SK-N-MC (cell line): ENCODE measurements around the gene MTNR1A.

Experiments
- DNase-seq: peaks from one replicate; pipeline ENCODE4 v3.0.0-alpha.2; 2011; ENCODE audit warnings: low read depth, low spot score
- H3K27ac ChIP-seq: fragments of 200-600 bp; sonication (generic); 2 replicates; pipeline ENCODE4 v1.5.1; 2016; ENCODE audit warnings: mixed run types
- H3K36me3 ChIP-seq: fragments of 200-600 bp; sonication (generic); 2 replicates; pipeline ENCODE4 v1.6.1; 2017; ENCODE audit warnings: antibody characterized with exemption, low read length, mixed read lengths; ENCODE audit not compliant: insufficient read depth
- H3K4me3 ChIP-seq: fragments of 200-600 bp; sonication (generic); 2 replicates; pipeline ENCODE4 v1.5.1; 2016
- H3K9ac ChIP-seq: fragments of 200-600 bp; sonication (generic); 2 replicates; pipeline ENCODE4 v1.8.0; 2017; ENCODE audit warnings: mixed run types, mixed read lengths; ENCODE audit not compliant: insufficient read length
- H3K9me3 ChIP-seq: fragments of 200-600 bp; sonication (generic); 2 replicates; pipeline ENCODE4 v1.6.1; 2017; ENCODE audit warnings: low read depth, mild to moderate bottlenecking, antibody characterized with exemption, low read length, moderate library complexity, mixed read lengths
- EZH2 ChIP-seq: fragments of 200-600 bp; sonication (generic); IDR thresholded peaks from one replicate; pipeline ENCODE4 v1.6.1; 2017; ENCODE audit warnings: antibody characterized with exemption
- FOXP2 ChIP-seq: optimal IDR thresholded peaks from 2 replicates; pipeline ENCODE3; 2011; ENCODE audit warnings: mild to moderate bottlenecking, moderate library complexity; ENCODE audit not compliant: insufficient read depth; ENCODE audit errors: extremely low read length, control extremely low read depth
- POLR2AphosphoS5 ChIP-seq: IDR thresholded peaks from 2 replicates; pipeline ENCODE4 v1.6.1; 2012; ENCODE audit warnings: mild to moderate bottlenecking, low read depth, low read length, borderline replicate concordance

MTNR1A gene

DNA sequence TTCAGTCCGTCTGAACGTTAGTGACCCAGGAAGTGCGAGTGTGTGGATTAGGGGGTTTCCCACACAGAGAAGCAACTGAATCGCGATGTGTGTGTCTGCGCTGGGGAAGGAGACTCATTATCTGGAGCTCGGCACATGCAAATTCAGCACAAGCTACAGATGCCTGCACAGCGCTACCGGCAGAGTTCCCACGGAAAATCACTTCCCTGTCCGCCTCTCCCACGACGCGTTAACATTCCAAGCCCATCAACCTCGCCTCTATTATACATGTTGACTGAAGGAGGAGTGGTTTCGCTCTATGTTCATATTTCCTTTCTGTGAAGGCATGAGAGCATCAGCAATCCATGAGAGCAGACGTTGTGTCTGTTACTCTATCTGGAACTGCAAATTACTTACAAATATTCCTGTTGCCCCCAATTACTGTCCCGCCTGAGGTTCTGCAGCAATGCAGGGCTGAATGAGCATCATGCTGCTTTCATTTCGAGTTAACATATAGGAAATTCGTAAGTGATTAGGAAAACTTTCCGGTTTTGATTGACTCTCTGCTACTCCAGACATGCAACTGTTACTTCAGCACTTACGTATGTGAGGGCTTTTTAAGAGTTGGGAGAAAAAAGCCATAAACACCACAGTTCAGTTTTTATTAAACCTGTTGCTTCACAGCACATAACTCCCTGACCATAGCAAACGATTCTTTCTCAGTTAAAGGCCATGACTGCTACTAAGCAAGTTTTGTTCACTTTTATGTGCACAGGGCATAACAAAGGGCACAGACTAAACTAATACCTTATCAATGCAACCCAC is 15.0 kb upstream of the MTNR1A start:
- no peak for DNase-seq
- no peak overlapping the region for H3K4me3 ChIP-seq

DNA sequence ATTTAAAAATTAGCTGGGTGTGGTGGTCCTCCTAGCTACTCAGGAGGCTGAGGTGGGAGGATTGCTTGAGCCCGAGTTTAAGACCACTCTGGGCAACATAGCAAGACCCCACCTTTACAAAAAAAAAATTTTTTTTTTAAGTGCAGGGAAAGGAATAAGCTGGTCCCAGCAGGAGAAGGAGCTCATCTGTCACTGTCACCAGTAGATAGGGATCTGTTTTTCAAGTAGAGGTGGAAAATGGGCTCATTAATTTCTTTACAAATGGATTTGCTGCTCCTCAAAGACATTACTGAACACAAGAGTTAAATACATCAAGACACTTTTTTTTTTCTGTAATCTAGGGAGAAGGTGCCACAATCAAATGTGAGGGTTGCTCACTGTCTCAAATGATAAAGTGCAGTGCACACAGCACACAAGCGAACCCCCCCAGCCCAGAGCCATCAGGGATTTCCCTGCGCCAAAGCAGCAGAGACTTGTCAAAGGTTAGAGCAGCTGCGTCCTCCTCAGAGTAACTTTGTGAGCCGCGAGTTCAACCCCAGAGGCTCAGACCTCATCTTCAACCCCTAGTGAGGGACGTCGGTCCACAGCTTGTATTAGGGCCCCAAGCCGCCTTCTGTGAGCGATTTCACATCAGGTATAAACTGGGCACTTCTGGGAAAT is 14.3 kb upstream of the MTNR1A start:
- no peak overlapping the region for H3K4me3 ChIP-seq
- no peak overlapping the region for H3K9ac ChIP-seq
- DNase-seq: no peak
- no peaks in the 10 kb centered on the region for H3K36me3 ChIP-seq
- no peaks in the 10 kb centered on the region for H3K9me3 ChIP-seq
- TF ChIP-seq EZH2: no peak
- no peak for TF ChIP-seq POLR2AphosphoS5
- no peak for TF ChIP-seq FOXP2
- H3K27ac ChIP-seq: no peak overlapping the region

More for the DNA sequence above, 15.0 kb upstream of the MTNR1A start:
- no peak for TF ChIP-seq EZH2
- no peak for TF ChIP-seq FOXP2
- no peak for TF ChIP-seq POLR2AphosphoS5
- H3K9me3 ChIP-seq: no peaks in the 10 kb centered on the region
- H3K9ac ChIP-seq: no peak overlapping the region
- H3K27ac ChIP-seq: no peak overlapping the region
- H3K36me3 ChIP-seq: no peaks in the 10 kb centered on the region

DNA sequence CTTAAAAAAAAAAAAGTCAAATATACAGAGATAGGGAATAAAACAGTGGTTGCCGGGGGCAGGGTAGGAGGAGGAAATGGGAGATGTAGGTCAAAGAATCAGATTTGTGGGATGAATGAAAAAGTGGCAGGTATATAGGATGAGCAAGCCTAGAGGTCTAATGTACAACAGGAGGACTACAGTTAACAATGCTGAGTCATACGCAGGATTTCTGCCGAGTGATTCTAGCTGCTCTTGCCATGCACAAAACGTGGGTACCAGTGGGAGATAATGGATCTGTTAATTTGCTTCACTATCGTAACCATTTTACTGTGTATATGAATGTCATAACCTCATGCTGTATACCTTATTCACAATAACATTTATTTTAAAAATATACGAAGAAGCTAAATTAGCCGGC is 10.7 kb upstream of the MTNR1A start:
- TF ChIP-seq FOXP2 (no peak), EZH2 (no peak), POLR2AphosphoS5 (no peak)
- no peaks in the 10 kb centered on the region for H3K36me3 ChIP-seq
- no peak overlapping the region for H3K27ac ChIP-seq
- no peaks in the 10 kb centered on the region for H3K9me3 ChIP-seq
- DNase-seq: no peak
- no peak overlapping the region for H3K4me3 ChIP-seq
- H3K9ac ChIP-seq: no peak overlapping the region

DNA sequence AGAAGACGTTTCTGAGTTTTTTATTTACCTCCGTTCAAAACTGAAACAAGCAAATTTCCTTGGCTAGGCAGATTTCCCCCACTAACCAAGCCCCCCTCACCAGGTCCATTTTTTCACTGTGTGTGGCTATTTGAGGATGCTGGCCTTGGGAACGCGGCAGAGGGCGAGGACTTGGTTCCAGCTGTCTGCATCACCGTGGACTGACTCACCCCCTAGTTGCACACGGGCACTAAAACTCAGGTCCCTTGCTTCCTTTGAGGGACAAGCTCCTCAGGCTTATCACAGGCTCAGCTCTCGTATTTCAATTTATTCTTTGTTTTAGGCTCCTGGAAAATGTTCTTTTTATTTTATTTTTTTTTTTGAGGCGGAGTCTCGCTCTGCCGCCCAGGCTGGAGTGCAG is 8.4 kb upstream of the MTNR1A start:
- no peaks in the 10 kb centered on the region for H3K36me3 ChIP-seq
- H3K9ac ChIP-seq: no peak overlapping the region
- TF ChIP-seq FOXP2 (no peak), POLR2AphosphoS5 (no peak), EZH2 (no peak)
- no peak overlapping the region for H3K4me3 ChIP-seq
- no peak for DNase-seq
- H3K27ac ChIP-seq: no peak overlapping the region
- no peaks in the 10 kb centered on the region for H3K9me3 ChIP-seq

DNA sequence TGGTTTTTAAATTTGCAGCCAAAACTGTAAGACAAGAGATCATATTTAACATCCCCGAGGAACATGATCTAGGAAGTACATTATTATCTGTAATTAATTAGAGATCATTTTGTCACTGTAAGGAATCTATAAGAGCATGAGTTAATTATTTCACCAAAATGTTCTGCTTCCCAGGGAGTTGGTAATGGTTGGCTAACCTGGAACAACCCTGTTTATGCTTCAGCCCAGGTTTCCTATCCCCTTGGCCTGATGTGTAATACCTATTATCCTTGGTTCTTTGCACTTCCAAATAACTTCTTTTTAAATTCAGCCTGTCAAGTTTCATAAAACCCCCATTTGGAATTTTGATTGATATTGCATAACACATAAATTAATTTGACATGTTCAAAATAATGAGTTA is 6.4 kb upstream of the MTNR1A start:
- no peak for DNase-seq
- H3K9me3 ChIP-seq: no peaks in the 10 kb centered on the region
- no peak overlapping the region for H3K9ac ChIP-seq
- no peak overlapping the region for H3K4me3 ChIP-seq
- no peak overlapping the region for H3K27ac ChIP-seq
- TF ChIP-seq POLR2AphosphoS5: no peak
- no peak for TF ChIP-seq FOXP2
- TF ChIP-seq EZH2: no peak
- no peaks in the 10 kb centered on the region for H3K36me3 ChIP-seq

DNA sequence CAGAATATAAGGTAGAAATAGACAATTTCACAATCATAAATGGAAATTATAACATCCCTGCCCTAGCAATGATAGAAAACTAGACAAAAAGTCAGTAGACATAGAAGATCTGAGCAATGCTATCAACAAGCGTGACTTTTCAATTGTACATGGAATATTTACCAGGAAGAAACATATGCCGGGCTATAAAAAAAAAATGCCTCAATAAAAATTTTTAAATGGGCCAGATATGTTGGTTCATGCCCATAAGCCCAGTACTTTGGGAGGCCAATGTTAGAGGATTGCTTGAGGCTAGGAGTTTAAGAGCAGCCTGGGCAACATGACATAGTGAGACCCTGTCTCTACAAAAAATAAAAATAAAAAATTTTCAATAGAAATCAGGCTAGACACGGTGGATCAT is 5.3 kb upstream of the MTNR1A start:
- no peak for DNase-seq
- Histone ChIP-seq H3K4me3 (no peak overlapping the region), H3K9me3 (no peaks in the 10 kb centered on the region), H3K36me3 (no peaks in the 10 kb centered on the region), H3K9ac (no peak overlapping the region), H3K27ac (no peak overlapping the region)
- TF ChIP-seq FOXP2: no peak
- no peak for TF ChIP-seq EZH2
- TF ChIP-seq POLR2AphosphoS5: no peak

DNA sequence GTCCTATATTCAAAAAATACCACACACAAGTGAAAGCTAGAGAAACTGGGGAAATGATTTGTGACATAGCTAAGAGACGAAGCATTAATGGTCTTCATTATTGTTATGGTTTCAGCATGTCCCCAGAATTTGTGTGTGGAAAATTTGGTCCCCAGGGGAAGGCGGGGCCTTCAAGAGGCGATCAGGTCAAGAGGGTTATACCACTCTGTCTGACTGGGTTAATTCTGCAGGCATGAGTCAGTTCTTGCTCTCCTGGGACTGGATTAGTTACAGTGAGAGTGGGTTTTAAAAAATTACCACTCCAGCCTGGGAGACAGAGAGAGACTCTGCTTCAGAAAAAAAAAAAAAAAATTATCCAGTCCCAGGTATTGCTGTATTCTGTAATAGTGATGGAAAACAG is 2.1 kb upstream of the MTNR1A start:
- H3K27ac ChIP-seq: no peak overlapping the region
- H3K9ac ChIP-seq: no peak overlapping the region
- DNase-seq: no peak
- H3K36me3 ChIP-seq: no peaks in the 10 kb centered on the region
- H3K9me3 ChIP-seq: no peaks in the 10 kb centered on the region
- no peak overlapping the region for H3K4me3 ChIP-seq
- TF ChIP-seq EZH2 (no peak), FOXP2 (no peak), POLR2AphosphoS5 (no peak)

DNA sequence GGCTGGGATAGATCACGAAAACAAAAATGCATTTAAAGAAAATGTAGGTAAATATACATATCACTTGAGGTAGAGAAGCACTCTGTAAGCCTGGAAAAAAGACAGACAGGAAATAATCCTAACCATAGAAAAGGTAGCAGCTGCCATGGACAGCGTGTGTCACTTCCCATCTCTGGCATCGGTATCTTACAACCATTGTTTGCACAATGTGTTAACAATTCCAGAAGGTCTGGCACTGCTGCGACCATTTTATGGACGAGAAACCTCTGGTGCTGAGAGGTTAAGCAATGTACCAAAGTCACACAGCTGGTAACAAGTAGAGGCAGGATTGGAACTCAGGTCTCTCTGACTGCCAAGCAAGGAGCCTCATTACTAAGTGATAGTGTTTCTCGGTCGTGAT is 1.7 kb upstream of the MTNR1A start:
- H3K9me3 ChIP-seq: no peaks in the 10 kb centered on the region
- no peak overlapping the region for H3K9ac ChIP-seq
- H3K36me3 ChIP-seq: no peaks in the 10 kb centered on the region
- no peak for DNase-seq
- no peak overlapping the region for H3K27ac ChIP-seq
- TF ChIP-seq FOXP2: no peak
- no peak for TF ChIP-seq EZH2
- no peak for TF ChIP-seq POLR2AphosphoS5
- no peak overlapping the region for H3K4me3 ChIP-seq

DNA sequence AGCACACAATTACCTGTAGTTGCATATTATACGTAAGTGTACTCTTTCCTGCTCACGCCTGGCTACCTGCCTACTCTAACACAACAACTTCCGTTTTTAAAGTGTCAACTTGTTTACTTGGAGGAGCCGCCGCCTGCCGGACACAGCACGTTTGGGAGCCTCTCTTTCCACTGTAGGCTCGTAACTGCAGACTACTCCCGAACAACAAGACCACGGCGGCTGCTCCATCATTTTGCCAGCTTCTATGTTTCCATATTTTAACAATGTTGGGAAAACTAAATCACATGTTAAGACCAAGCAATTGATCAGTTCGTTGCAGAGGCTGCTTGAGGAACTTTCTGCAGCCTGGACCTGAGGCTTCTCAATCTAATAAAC is 841 bp downstream of the MTNR1A start:
- no peaks in the 10 kb centered on the region for H3K9me3 ChIP-seq
- no peak overlapping the region for H3K4me3 ChIP-seq
- no peak overlapping the region for H3K9ac ChIP-seq
- DNase-seq: no peak
- TF ChIP-seq POLR2AphosphoS5: no peak
- TF ChIP-seq EZH2: no peak
- TF ChIP-seq FOXP2: no peak
- H3K27ac ChIP-seq: no peak overlapping the region
- H3K36me3 ChIP-seq: no peaks in the 10 kb centered on the region
